ENCODE measurements around the gene NCK2. TPM values are rescaled to one million over a fixed set of nuclear protein-coding genes. Genes with fewer than 3 reads are reported as not detected.

Gene NCK2
- total RNA-seq, 4 donors from 2014 or later = 46.0 to 62.6 (median 55.3) TPM

DNA sequence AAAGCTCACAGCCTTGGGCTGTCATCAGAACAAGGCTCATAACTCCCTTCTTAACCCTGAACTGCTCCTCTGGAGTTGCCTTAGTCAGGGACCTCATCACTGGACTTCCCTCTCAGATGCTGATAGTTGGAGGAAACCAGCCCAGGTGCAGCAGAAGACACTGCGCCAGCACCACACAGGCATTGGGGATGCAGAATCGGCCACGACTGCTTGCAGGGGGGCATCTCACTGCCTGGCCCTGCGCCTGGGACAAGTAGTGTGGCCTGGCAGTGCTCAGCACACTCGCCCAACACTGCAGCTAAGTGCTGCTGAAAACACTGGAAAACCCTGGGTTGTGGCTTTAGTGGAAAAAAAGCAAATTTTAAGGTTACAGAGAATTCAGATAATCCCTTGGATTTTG is 68.7 kb downstream of the NCK2 start:
- DNase-seq = peak; percentile 22 to 35
- WGBS, 2 donors = 65 to 73% methylated on average over 5 of the region's 5 CpGs
- no peaks in the 10 kb centered on the region for H3K27me3 ChIP-seq
- H3K4me1 ChIP-seq = peaks cover 42 to 57% of the 10 kb centered on the region in 2 donors
- no peaks in the 10 kb centered on the region for H3K36me3 ChIP-seq
- TF ChIP-seq, protein P1, sequence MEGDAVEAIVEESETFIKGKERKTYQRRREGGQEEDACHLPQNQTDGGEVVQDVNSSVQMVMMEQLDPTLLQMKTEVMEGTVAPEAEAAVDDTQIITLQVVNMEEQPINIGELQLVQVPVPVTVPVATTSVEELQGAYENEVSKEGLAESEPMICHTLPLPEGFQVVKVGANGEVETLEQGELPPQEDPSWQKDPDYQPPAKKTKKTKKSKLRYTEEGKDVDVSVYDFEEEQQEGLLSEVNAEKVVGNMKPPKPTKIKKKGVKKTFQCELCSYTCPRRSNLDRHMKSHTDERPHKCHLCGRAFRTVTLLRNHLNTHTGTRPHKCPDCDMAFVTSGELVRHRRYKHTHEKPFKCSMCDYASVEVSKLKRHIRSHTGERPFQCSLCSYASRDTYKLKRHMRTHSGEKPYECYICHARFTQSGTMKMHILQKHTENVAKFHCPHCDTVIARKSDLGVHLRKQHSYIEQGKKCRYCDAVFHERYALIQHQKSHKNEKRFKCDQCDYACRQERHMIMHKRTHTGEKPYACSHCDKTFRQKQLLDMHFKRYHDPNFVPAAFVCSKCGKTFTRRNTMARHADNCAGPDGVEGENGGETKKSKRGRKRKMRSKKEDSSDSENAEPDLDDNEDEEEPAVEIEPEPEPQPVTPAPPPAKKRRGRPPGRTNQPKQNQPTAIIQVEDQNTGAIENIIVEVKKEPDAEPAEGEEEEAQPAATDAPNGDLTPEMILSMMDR (IDR thresholded peaks at IDR 0.05) = no peak
- TF ChIP-seq POLR2A (IDR thresholded peaks at IDR 0.05) = no peak
- no peaks in the 10 kb centered on the region for H3K9me3 ChIP-seq
- H3K4me3 ChIP-seq (replicated peaks in 1 of 3) = no peak overlapping the region
- intact Hi-C loops (cut with DNase I) = no loop called here
- peak overlapping the region; percentile 55 to 73 (median 69) for H3K27ac ChIP-seq

DNA sequence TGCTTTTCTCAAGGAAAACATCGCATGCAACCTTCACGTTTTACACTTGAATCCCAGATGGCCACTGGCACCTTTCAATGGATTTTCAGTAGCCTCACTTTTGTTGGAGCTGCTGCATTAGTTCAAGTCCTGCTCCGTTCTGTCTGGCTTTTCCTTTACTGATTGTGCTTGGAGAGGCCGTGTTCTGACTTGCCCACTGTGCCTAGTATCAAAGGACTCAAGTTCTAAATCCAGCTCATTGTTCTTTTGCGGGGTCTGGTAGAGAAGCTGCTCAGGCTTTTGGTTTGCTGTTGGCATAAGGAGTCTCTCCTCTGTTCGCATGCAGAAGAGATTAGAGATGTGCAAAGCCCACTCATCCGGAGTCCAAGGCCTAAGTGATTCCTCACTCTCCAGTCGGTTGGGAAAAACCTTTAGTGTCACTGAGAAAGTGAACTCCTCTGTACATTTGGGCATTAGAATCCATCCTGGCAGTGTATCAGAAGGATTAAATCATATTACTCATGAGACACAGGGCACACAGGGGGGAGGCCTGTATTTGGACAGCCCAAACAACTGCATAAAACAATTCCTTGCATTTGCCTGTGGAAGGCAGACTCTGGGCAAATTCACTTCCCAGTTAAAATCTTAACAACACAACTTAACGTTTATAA is 69.7 kb downstream of the NCK2 start:
- Histone ChIP-seq H3K9me3 (no peaks in the 10 kb centered on the region), H3K36me3 (no peaks in the 10 kb centered on the region), H3K4me1 (peaks cover 45 to 65% of the 10 kb centered on the region in 2 donors), H3K4me3 (replicated peaks in 1 of 3) (no peak overlapping the region), H3K27ac (peak overlapping the region in 1 of 3 donors; percentile 21), H3K27me3 (no peaks in the 10 kb centered on the region)
- intact Hi-C loops (cut with DNase I) = no loop called here
- TF ChIP-seq, protein P1 (IDR thresholded peaks at IDR 0.05) = no peak
- TF ChIP-seq POLR2A (IDR thresholded peaks at IDR 0.05) = no peak
- WGBS, 2 donors = 84 to 87% methylated on average over 9 of the region's 9 CpGs
- no peak for DNase-seq

DNA sequence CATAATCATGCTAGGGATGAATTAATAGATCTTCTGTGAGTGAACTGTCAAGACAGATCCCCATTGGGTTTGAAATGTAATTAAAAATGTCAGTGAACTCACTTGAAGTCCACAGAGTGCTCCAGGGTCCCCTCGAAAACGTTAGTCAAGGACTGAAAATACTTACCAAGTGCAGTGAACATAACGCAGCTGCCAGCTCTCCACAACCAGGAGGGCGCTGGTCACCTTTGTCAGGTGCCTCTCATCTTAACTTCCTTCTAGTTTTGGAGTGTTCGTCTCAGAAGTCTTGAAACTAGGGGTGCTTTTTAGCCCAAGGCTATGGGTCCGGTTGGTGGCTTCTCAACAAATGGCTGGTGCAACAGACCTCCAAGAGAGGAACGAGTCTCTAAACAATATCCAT is 70.7 kb downstream of the NCK2 start:
- Histone ChIP-seq H3K27me3 (no peaks in the 10 kb centered on the region), H3K4me1 (peaks cover 39 to 67% of the 10 kb centered on the region in 2 donors), H3K27ac (no peak overlapping the region), H3K36me3 (no peaks in the 10 kb centered on the region), H3K9me3 (no peaks in the 10 kb centered on the region), H3K4me3 (replicated peaks in 1 of 3) (no peak overlapping the region)
- 31 to 40% methylated on average over 7 of the region's 7 CpGs for WGBS, 2 donors
- DNase-seq = peak; percentile 62 to 65
- TF ChIP-seq POLR2A (IDR thresholded peaks at IDR 0.05) = no peak
- TF ChIP-seq, protein P1 (IDR thresholded peaks at IDR 0.05) = no peak
- intact Hi-C loops (cut with DNase I) = no loop called here

DNA sequence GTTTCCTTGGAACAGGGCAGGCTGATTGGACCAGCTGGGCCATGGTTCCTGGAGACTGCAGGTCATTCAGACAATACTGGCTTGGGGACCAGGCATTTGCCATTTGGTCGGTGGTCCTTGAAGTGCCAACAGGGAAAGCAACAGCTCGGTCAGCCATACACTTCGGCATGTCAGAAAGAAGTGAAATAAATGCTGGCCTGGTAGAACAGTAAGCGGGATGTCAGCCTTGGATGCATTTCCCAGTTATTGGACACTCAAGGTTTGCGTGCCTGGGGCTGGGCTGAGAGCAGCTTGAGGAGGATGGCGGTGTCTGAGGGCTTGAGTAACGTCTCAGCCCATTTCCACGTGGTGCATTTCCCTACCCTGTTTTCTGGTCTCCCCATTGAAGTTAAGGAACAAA is 75.4 kb downstream of the NCK2 start:
- Histone ChIP-seq H3K36me3 (no peaks in the 10 kb centered on the region), H3K27ac (no peak overlapping the region), H3K4me1 (peaks cover 40 to 61% of the 10 kb centered on the region in 2 donors), H3K9me3 (no peaks in the 10 kb centered on the region), H3K27me3 (no peaks in the 10 kb centered on the region), H3K4me3 (replicated peaks in 1 of 3) (no peak overlapping the region)
- intact Hi-C loops (cut with DNase I) = loop anchor here (10.0 kb wide), 1 partner anchor 65 kb away; no protein-coding TSS in a partner anchor
- WGBS, 2 donors = 90% methylated on average over 8 of the region's 8 CpGs
- no peak for DNase-seq
- TF ChIP-seq POLR2A (IDR thresholded peaks at IDR 0.05) = no peak
- TF ChIP-seq, protein P1 (IDR thresholded peaks at IDR 0.05) = no peak

DNA sequence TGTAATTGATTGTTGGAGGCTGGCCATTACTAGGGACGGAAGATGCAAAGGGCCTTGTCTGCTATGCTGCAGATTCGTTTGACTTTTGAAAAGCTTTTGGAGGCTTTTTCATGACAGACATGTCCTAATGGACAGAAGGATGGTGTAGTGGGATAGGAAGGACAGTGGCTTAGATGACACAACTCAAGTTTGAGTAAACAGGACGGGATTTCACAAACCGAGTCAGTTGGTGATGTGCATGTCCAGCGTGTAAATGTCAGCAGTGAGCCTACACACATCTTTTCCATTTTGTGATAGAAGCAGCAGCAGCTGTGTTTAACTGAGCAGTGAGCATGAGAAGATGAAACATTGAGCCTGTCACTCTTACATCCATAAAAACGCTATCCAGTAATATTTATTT is 76.0 kb downstream of the NCK2 start:
- no peak overlapping the region for H3K4me3 ChIP-seq (replicated peaks in 1 of 3)
- no peak for TF ChIP-seq POLR2A (IDR thresholded peaks at IDR 0.05)
- TF ChIP-seq, protein P1 (IDR thresholded peaks at IDR 0.05) = no peak
- no peaks in the 10 kb centered on the region for H3K9me3 ChIP-seq
- no peak overlapping the region for H3K27ac ChIP-seq
- DNase-seq = no peak
- 82 to 93% methylated on average over 6 of the region's 6 CpGs for WGBS, 2 donors
- no peaks in the 10 kb centered on the region for H3K36me3 ChIP-seq
- intact Hi-C loops (cut with DNase I) = loop anchor here (10.0 kb wide), 1 partner anchor 64 kb away; no protein-coding TSS in a partner anchor
- peaks cover 38 to 57% of the 10 kb centered on the region in 2 donors for H3K4me1 ChIP-seq
- no peaks in the 10 kb centered on the region for H3K27me3 ChIP-seq

Measured in thyroid gland (tissue), 4 donors.